T1000 (cell line): ENCODE data around the gene GMDS.

Experiments
- DNase-seq: peaks from one replicate; lab custom pipeline; 2025; ENCODE audit warnings: mixed read lengths; lab: John Stamatoyannopoulos, UW

GMDS gene

GRCh38 chr6:1601158-1602048 lies 644.0 kb downstream of the GMDS start:
- DNase-seq: no peak

DNA sequence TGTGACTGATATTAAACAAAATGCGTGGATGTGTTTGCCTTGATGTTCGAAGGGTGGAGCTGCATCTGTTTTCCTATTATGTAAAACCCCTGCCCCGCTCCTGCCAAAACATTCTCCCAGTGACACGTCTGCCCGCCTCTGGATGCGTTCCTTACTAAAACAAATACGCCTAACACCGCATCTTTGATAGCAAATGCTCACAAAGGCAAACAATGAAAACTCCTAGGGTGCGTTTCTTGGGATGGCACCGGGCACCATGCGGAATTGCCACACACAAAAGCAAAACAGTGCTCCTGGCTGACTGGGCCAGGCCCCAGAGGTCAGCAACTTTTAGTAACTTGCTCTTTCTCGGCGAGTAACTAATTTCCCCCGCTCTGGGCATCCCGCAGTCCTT lies 644.6 kb downstream of the GMDS start:
- DNase-seq: no peak

DNA sequence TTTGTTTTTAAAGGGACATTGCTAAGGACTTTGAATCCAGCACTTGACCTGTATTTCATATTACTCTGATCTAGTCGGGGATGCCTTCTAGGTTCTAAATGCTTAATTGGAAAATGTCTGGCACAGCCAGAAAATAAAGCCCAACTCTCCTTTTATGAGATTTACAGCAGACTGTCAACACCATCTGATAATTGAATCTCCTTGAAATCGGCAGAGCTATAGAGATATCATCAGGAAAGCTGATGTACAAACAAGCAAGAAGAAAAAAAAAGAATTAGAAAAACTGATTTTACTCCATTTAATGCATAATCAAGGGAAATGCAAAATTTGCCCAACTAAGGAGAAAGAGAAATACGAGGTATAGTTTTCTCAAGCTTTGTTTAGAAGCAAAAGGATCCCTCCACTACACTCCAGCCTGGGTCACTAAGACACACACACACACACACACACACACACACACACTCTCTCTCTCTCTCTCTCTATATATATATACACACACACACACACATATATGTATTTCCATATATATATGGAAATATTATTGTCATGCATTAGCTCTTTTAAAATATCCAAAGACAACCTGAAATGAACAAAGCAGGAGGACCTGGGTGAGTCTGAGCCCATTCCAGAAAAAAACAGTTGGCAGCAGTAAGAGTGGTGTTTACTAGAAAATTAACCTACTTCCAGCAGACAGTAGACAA lies 645.2 kb downstream of the GMDS start:
- DNase-seq: no peak

DNA sequence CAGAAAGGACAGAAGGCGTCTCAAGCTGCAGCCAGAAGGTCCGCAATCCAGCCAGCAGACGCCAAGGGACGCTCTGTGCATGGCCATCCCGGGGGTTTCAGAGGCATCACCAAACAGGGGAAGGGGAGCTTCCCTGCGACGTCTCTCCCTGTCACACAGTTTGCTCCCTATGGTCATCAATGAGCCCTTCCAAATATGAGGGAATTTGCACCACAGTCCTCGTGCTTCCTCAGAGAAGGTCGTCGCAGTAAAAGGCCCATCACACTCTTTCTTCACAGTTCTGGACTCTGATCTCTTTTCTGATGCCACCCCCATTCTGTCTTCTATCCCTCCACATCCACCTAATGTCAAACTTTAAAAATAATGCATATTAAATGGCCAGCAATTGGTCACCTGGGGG lies 645.9 kb downstream of the GMDS start:
- DNase-seq: no peak

DNA sequence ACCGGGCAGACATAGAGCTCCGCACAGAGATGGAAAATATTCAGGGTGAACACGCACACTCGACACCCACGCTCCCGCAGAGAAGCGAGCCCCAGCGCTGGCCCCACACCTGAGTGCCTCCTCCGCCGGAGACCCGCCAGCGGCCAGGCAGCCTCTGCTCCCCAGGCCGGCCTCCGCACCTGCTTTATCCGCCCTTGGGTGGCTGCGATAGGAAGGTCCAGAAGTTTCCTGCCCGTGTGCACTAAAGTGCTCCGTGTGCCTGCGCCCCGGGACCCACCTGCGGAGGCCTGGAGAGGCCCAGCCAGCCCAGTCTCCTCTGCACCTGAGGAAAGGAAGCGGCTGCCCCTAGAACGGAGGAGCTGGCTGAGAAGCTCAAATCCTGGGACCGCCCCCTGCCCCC lies 646.5 kb downstream of the GMDS start:
- no peak for DNase-seq

GRCh38 chr6:1598433-1598832 lies 647.0 kb downstream of the GMDS start:
- no peak for DNase-seq

- DNase-seq: peak; percentile 27
Observed at GRCh38 chr6:1597924-1598323, 647.5 kb downstream of the GMDS start.

GRCh38 chr6:1597121-1597744 lies 648.2 kb downstream of the GMDS start:
- no peak for DNase-seq

GRCh38 chr6:1596088-1596852 lies 649.1 kb downstream of the GMDS start:
- DNase-seq: peak; percentile 27

DNA sequence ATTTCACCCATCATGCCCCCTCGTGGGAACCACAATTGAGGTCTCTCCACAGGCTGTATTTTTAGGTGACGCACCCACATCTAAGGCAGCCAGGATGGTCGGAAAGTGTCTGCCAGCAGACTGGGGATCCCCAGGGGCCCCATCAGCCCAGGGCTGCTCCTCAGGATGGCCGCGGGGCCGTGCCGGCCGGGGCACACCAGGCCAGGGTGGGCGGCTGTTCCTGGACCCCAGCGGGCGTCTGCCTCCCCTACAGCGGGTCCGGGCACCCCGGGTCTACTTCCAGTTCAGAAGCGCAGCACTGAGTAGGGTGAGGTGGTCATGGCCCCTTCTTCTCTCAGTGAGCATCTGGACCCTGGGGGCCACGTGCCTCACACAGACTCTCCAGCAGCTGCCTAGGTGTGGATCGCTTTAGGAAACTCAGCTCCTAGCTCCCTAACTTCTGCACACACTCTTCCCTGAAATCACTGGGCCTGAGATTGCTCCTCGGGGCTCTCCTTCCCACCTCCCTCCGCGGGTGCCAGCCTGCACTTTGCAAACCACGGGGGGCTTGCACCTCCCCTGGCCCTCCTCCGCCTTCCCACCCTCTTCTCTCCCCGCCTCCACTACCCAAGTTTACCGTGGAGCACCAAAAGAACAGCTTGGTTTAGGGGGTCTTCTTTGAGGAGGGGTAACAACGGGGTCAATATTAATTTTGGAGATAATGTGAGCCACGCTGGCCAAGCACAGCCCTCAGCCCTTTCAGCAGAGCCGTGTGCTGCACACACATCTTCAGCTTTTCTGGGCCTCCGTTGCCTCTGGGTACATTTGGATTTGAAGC lies 649.9 kb downstream of the GMDS start:
- DNase-seq: no peak

- no peak for DNase-seq
Observed at GRCh38 chr6:1594445-1595200, 650.8 kb downstream of the GMDS start.

- DNase-seq: no peak
Observed at GRCh38 chr6:1593958-1594314, 651.5 kb downstream of the GMDS start.

DNA sequence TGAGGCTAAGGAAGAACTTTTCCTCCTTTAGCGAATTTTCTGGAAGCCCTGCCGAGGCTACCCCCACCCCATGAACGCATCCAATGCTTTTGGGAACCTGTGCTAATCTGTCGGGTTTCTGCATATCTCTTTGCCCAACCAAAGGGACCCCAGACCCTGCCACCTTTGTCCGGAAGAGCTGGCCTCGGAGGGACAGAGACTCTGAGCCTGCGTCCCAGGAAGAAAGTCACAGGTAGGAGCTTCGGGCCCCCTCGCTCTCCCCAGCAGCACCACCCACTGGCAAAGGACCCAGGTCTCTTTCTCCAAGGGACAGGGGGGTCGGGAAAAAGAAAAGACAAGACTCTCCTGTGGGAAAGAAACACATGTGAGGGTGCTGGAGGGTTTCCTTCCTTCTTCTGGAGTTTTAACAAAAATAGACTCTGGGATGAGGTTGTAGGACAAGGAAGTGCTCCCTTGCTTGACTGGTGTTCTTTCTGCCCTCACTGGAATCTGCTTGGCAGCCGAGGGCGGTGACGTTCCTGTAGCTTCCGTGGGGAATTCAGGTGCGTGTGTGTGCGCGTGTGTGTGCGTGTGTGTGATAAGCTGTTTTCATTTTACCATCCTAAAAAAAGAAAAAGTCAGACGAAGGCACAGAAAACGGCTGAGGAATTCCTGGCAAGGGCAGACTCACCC lies 652.0 kb downstream of the GMDS start:
- DNase-seq: no peak

DNA sequence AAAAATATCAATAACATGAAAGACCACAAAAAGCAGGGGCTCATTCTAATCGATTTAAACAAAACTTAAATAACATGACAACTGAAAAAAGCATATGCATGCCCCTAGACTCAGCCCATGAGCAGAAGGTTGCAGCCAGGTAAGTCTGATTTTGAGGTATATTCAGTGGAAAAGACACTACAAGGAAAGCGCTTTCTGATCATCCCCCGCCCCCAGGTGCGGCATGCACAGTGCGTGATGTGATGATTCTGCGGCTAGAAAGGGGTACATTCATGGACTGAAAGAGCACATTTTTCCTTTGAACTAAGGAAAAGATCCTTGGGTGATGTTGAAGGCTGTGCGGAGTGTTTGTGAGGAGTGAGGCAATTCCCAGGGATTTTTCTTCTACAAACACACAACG lies 652.6 kb downstream of the GMDS start:
- DNase-seq: no peak

DNA sequence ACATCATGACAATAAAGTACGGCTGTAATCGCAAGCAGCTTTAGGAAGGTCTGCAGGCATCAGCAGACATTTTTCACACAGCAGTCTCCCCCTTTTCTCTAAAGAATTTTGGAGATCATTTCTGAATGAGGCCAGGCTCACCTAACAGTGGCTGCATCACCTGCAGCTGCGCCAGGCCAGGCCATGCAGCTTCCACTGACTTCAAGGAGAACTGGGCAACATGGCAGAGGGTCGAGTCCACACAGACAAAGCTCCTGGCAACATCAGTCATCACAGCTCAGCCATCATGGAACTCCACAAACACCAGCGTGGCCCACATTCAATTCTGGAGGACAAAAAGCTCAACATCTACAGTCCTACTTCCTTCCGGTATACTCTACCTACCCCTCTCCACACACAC lies 653.5 kb downstream of the GMDS start:
- DNase-seq: no peak

GRCh38 chr6:1591243-1591642 lies 654.2 kb downstream of the GMDS start:
- DNase-seq: no peak

- no peak for DNase-seq
Observed at GRCh38 chr6:1590580-1590979, 654.8 kb downstream of the GMDS start.

- no peak for DNase-seq
Observed at GRCh38 chr6:1589208-1589607, 656.2 kb downstream of the GMDS start.

- DNase-seq: no peak
Observed at GRCh38 chr6:1587977-1588376, 657.4 kb downstream of the GMDS start.

DNA sequence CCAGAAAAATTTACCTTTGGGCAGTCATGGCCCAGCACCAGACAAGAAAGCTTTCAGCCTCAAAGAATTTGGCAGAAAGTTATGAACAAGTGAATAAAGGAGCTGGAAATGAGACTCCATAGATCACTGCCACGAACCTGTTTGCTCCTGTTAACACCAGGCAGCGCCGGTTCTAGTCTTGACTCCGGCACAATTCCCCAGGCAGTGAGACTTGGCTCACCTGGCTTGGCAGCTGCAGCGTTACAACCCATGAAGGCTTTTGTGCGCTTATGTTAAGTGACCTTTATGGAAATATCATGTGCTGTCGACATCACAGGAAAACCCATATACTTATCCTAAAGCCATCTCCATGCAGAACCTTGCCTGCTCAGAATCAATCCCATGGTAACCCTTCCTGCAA lies 657.9 kb downstream of the GMDS start:
- DNase-seq: no peak
